GM21576 (cell line): ENCODE results near the gene IDH3G.

Source experiments
- ATAC-seq: cut with Tn5 transposase; IDR thresholded peaks from one replicate; pipeline ENCODE4 v1.9.1; 2021; ENCODE audit warnings: mild to moderate bottlenecking, moderate library complexity; ENCODE audit not compliant: unreplicated experiment

The IDH3G gene

DNA sequence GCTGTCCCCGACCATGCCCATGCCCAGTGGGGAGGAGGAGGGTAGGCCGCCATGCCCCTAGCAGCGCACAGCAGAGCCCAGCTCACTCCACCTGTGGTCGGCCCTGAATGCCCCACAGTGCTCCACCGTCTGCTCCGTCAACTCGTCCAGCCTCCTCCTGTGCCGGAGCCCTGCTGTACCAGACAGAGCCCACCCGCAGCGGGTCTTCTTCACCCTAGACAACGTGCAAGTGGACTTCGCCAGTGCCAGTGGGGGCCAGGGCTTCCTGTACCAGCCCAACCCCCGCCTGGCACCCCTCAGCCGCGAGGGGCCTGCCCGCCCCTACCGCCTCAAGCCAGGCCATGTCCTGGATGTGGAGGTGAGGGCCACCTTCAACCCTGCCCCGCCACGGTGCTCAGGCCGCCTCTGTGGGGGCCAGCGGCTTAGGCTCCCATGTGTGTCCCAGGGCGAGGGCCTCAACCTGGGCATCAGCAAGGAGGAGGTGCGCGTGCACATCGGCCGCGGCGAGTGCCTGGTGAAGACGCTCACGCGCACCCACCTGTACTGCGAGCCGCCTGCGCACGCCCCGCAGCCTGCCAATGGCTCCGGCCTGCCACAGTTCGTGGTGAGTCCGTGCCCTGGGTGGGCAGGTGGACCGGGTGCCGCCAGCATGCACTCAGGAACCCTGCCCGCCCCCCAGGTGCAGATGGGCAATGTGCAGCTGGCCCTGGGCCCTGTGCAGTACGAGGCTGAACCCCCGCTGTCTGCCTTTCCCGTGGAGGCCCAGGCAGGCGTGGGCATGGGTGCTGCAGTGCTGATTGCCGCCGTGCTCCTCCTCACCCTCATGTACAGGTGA is 20.2 kb downstream of the IDH3G start:
- ATAC-seq, result no peak

DNA sequence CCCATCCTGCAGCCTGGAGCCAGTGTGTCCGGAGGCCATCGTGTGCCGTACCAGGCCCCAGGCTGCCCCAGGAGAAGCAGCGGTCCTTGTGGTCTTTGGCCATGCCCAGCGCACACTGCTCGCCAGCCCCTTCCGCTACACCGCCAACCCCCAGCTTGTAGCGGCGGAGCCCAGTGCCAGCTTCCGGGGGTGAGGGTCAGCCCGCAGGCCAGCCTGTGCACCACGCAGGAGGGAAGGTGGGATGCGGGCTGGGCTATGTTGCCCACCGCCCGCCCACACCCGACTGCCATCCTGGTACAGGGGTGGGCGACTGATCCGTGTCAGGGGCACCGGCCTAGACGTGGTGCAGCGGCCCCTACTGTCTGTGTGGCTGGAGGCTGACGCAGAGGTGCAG is 21.0 kb downstream of the IDH3G start:
- ATAC-seq, result no peak

DNA sequence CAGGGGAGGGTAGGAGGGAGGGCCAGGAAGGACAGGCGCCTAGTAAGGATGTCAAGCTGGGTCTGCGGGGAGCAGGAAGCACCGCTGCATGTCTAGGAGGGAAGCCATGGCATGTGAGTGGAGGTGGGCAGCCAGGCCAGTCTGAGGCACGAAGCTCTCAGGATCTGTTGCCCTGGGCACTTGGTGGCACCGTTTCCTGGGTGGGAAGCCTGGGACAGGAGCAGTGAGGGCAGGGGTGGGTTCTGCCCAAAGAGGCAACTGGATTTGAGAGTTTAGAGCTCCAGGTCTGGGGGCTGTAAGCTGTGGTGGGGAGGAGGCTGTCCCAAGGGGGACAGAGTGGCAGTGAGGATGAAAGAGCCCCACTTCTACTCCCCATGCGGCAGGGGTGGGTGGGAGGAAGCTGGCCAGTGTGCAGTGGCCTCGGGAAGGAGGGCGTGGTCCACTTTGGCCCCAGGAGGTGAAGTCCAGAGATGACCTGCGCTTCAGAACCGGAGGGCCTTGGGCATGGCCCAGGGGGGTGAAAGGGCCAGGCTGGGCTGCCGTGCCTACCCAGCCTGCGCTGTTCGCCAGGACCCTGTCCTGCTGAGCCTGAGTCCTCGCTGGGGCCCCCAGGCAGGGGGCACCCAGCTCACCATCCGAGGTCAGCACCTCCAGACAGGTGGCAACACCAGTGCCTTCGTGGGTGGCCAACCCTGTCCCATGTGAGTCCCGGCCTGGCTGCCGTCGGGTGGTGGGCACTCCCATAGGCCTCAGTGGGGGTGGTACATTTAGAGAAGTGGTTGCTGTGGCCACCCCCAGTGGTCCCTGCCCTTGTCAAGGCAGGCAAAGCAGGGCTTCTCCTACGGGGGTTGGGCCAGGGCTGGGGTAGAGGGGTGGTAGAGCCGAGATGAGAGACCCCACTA is 21.6 kb downstream of the IDH3G start:
- no peak for ATAC-seq

DNA sequence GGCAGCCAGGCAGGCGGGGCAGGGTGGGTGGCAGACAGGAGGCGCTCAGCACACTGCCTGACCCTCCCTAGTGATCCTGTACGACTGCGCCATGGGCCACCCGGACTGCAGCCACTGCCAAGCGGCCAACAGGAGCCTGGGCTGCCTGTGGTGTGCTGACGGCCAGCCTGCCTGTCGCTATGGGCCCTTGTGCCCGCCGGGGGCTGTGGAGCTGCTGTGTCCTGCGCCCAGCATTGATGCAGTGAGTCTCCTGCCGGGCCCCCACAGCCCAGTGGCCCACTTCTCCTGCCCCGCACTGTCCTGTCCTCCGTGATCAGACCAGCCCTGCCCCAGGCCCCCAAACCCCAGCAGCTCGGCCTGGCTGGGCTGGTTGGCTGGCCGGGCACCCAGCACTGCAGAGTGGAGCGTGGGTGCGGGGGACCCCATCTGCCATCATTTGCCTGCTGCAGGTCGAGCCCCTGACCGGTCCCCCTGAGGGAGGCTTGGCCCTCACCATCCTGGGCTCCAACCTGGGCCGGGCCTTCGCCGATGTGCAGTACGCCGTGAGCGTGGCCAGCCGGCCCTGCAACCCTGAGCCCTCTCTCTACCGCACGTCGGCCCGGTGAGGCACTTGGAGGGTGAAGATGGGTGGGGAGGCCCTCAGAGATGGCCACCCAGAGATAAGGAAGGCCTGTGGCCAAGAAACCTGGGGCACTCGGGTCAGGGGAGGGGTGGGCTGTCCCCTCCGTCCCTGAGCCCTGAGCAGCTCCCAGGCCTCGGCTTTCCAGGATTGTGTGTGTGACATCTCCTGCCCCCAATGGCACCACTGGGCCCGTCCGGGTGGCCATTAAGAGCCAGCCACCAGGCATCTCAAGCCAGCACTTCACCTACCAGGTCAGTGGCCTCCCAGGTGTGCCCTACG is 22.5 kb downstream of the IDH3G start:
- no peak for ATAC-seq

DNA sequence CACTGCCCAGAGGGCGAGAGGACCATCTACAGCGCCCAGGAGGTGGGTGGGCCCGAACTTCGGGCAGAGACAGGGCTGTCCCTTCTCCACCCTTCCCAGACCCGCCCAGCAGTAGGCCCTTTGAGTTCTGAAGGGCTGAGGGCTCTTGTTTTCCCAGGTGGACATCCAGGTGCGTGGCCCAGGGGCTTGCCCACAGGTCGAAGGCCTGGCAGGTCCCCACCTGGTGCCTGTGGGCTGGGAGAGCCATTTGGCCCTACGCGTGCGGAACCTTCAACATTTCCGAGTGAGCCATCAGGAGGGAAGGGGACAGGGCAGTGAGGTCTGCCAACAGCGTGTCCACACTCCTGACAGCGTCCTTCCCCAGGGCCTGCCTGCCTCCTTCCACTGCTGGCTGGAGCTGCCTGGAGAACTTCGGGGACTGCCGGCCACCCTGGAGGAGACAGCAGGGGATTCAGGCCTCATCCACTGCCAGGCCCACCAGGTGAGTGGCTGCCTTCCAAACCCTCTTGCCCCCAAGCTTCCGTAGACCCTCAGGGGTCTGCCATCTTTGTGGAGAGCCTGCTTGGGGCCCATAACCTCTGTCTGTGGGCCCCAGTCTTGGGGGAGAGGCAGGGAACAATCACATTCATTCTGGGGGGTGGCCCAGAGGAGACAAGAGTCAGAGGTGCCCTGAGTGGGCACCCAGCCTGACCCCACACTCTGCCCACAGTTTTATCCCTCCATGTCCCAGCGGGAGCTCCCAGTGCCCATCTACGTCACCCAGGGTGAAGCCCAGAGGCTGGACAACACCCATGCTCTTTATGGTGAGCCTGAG is 23.4 kb downstream of the IDH3G start:
- no peak for ATAC-seq

DNA sequence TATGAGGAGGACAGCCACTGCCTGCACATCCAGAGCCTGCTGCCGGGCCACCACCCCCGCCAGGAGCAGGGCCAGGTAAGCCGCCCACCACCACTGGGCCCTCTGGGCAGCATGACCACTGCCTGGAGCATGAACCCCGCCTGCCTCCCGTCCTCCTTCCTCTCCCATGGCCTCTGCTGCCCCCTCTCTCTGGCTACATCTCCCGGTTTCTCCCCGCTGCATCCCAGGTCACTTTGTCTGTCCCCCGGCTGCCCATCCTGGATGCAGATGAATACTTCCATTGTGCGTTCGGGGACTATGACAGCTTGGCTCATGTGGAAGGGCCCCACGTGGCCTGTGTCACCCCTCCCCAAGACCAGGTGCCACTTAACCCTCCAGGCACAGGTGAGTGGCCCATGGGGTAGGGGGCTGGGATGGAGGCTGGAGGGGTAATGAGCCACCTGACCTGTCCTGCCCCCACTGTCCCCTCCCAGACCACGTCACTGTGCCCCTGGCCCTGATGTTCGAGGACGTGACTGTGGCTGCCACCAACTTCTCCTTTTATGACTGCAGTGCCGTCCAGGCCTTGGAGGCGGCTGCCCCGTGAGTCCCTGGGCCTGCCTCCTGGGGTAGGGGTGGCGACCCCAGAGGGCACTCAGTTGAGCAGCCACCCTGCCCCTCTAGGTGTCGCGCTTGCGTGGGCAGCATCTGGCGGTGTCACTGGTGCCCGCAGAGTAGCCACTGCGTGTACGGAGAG is 24.1 kb downstream of the IDH3G start:
- no peak for ATAC-seq

DNA sequence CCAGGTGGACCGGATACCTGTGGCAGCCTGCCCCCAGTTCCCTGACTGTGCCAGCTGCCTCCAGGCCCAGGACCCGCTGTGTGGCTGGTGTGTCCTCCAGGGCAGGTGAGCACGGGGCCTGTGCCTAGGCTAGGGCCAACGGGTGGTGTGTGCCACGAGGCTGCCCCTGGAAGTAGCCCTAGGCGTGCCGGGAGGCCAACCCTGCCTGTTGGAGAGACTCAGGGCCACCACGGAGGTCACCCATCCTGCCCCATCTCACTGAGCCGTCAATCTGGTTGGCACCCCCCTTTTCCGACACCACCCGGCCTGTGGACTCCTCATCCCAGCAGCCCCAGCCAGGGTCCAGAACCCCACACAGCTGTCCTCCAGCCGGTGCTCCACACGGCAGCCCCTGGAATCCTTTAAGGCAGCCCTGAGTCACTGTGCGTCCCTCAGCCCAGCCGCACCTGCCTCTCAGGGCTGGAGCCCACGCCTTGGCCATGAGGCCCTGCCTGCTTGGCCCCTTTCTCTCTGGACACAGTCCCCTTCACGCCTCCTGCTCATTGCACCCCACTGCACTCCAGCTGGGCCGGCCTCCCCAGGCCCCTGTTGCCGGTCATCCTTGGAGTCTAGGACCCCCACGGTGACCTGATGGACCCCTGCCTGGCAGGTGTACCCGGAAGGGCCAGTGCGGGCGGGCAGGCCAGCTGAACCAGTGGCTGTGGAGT is 24.9 kb downstream of the IDH3G start:
- no peak for ATAC-seq

DNA sequence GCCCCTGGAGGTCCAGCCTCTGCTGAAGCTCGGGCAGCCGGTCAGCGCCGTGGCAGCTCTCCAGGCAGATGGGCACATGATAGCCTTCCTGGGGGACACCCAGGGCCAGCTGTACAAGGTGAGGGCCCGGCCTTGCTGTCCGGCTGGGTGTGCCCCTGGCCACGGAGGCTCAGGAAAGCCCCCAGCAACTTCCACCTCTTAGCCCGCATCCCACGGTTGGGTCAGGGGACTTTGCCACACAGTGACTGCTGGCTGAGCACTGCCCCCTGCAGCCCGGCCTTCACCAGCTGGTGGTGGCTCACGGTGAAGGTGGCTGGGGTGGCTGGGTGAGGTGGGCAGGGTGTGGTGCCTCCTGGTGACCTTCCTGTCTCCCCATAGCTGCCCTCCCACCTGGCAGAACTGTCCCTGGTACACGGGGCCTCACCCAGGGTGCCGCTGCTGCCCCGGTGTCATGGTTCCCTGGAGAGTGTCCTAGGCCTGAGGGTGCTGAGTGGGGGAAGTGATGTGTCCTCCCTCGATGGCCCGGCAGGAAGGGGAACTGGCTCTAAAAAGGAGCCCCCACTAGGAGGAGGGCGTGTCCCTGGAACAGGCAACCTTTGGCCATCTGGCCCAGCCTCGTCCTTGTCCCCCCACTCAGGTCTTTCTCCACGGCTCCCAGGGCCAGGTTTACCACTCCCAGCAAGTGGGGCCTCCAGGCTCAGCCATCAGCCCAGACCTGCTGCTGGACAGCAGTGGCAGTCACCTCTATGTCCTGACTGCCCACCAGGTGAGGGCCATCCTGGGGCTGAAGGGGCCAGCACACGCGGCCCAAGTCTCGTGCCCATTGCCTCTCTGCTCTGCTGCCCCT is 25.6 kb downstream of the IDH3G start:
- no peak for ATAC-seq

DNA sequence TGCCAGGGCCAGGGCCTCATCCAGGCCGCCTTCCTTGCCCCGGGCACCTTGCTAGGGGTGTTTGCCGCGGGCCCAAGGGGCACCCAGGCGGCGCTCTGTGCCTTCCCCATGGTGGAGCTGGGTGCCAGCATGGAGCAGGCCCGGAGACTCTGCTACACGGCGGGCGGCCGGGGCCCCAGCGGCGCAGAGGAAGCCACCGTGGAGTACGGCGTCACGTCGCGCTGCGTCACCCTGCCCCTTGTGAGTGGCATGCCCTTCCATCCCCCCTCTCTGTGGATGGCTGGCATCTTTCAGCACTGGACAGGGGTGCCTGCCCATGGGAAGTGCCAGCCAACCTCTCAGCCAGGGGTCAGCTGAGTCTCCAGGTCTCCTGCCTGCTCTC is 26.5 kb downstream of the IDH3G start:
- no peak for ATAC-seq

DNA sequence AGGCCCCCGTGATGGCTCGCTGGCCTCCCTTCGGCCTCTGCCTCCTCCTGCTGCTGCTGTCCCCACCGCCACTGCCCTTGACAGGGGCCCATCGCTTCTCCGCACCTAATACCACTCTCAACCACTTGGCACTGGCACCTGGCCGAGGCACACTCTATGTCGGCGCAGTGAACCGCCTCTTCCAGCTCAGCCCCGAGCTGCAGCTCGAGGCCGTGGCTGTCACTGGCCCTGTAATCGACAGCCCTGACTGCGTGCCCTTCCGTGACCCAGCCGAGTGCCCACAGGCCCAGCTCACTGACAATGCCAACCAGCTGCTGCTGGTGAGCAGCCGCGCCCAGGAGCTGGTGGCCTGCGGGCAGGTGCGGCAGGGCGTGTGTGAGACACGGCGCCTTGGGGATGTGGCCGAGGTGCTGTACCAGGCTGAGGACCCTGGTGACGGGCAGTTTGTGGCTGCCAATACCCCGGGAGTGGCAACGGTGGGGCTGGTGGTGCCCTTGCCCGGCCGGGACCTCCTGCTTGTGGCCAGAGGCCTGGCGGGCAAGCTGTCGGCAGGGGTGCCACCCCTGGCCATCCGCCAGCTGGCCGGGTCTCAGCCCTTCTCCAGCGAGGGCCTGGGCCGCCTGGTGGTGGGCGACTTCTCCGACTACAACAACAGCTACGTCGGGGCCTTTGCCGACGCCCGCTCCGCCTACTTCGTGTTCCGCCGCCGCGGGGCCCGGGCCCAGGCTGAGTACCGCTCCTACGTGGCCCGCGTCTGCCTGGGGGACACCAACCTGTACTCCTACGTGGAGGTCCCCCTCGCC is 27.1 kb downstream of the IDH3G start:
- no peak for ATAC-seq

DNA sequence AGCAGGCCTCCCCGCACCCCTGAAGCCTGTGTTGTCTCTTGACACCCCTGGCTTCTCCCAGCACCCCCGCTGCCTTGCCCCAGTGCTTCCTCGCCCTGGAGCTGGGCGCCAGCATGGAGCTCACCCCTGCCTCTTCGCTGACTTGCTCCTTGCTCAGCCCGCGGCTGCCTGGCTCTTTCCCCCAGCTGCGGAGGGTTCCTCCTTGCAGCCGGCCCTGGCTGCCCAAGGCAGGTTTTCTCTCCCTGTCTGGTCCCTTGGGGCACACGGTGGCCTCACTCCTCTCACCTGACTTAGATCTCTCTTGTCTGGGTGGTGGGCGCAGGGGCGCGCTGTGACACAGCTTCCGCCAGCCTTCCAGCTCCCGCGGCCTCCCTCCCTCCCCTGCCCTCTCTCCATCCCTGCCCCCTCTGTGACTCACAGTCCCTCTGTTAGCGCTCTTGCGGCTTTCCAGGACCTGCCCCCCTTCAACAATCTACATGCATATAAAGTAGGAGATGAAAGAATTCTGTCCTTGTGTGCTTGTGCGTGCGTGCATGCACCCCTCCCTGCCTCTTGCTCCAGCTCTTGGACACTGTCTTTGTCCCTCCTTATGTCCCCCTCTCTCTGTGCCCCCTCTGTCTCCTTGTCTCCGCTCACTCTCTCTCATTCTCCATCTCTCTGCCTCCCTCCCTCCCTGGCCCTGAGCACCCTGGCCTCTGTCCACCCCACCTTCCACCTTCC is 27.9 kb downstream of the IDH3G start:
- no peak for ATAC-seq

DNA sequence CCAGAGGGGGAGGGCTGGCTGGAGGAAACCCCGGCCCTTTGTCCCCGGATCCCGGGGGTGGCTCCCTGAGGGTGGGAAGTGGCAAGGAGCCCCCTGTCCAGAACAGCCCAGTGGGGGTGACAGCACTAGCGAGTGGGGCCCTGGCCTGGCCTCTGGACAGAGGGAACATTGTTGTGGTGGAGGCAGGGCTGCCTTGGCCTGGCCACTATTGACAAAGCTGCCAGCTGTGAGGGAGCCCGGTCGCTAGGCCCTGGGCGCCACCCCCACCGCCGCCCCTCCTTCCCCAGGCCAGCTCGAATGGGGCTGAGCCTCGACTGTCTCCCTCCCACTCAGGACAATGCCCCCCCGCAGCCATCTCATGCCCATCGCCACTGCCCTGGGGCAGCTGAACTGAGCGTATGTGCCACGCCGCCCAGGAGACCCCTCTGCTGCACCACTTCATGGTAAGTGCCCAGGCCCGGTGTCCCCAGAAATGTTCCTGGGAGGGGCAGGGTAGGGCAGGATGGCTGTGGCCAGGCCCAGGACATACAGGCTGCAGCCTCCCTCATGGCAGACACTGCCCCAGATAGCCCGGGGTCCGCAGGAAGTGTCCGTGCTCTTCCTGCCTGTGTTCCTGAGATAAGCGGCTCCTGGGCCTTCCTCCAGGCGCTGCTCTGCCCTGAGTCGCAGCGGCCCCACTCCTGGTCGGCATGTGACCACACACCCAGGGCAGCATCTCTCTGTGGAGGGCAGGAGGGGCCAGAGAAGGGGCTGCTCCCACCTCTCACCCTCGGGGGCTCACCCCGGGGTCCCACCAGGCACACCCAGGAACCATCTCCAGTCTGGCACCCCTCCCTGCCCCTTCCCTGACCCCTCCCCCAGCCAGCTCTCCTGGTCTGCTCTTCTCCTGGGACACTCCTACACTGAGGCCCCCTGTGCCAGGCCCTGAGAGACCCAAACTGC is 28.8 kb downstream of the IDH3G start:
- ATAC-seq, result no peak

DNA sequence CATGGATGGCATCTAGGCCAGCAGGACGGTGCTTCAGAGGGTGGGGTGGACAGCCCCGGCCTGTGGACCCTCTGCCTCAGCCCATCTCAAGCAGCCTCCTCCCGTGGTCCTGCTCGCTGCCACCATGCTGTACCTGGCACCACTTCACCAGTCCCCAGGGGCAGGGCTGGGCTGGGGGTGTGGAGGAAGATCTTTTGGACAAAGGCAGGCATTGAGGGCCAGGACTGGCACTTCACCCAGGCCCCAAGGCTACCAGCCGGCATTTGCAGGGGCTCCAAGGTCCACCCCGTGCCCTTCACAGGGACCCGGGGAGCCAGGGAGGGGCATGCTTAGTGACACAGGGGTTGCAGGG is 29.4 kb downstream of the IDH3G start:
- ATAC-seq, result no peak

DNA sequence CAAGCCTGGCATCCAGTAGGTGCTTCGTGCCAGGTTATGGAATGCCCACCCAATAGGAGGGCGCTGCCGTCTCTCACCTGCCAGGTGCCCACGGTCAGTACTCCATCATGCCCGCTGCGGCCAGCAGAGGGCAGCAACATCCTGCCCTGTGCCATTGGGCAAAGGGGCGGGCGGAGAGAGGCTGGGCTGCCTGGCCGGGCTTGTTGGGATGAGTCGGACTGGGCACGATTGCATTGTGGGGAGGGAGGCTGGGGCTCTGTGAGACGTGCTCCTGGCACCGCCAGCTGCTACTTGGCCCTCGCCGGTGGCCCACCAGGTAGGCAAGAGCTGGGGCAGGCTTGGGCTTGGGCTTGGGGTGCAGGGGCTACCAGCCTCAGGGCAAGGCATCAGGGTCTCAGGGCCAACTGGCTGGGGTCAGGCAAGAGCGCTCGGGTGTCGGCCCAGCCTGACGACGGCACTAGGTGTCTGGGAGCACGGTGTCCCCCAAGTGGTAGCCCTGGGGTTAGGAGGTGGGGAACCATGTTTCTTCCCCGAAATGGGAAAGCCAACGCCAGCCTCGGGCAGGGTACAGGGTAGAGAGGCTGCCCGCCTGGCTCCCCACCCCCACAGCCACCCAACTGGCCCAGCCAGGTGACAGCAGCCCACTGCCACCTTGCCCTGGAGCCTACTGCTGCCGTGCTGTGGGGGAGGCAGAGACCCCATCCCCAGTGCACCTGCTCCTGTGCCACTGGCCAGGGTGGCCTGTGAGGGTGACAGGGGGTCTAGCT is 30.0 kb downstream of the IDH3G start, which contains the start of gene PLXNB3:
Gene PLXNB3 (plus strand): TSS at position 261 of the 767 bp plus-strand sequence. CDS start 1,287 bp downstream, outside the sequence.
- ATAC-seq, result peak; percentile 66
